ENCODE data around the gene CYP2C8.

Gene CYP2C8

DNA sequence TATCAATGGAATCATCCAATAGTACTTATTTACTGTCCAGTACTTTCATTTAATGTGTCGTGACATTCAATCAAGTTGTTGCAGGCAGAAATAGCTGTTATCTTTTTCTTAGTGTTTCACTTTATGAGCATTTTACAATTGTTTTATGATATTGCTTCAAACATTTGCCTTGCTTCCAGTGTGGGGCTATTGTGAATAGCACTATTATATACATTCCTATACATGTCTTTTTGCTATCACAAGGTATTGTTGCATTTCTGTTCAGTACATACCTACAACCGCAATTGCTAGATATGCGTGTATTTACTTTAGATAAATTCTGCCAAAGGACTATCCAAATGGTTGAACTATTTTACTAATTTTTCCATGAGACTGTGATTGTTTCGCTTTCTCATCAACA, 34.9 kb downstream of the CYP2C8 start:
- no peak for TF ChIP-seq ESRRG (CRISPR knock-in tag; IDR thresholded peaks at IDR 0.05)
- TF ChIP-seq BACH2 (CRISPR knock-in tag; IDR thresholded peaks at IDR 0.05; ENCODE audit: borderline replicate concordance), result no peak
- no peak for TF ChIP-seq ISL1 (CRISPR knock-in tag; IDR thresholded peaks at IDR 0.05)
- no peak for TF ChIP-seq RARB (CRISPR knock-in tag; IDR thresholded peaks at IDR 0.05)
- TF ChIP-seq TSHZ2 (CRISPR knock-in tag; IDR thresholded peaks at IDR 0.05), result no peak
- TF ChIP-seq PPARA (CRISPR knock-in tag; IDR thresholded peaks at IDR 0.05; ENCODE audit: borderline replicate concordance), result no peak
- no peak for TF ChIP-seq SNAI2 (CRISPR knock-in tag; IDR thresholded peaks at IDR 0.05)
- no peak for TF ChIP-seq CREB5 (CRISPR knock-in tag; IDR thresholded peaks at IDR 0.05; ENCODE audit: low read depth)
- no peak for TF ChIP-seq TCF4 (CRISPR knock-in tag; IDR thresholded peaks at IDR 0.05; ENCODE audit: borderline replicate concordance)
- TF ChIP-seq TOX (CRISPR knock-in tag; IDR thresholded peaks at IDR 0.05; ENCODE audit: borderline replicate concordance), result no peak
- no peak for TF ChIP-seq ZFP3 (CRISPR knock-in tag; IDR thresholded peaks at IDR 0.05)
- no peak for TF ChIP-seq OSR1 (CRISPR knock-in tag; IDR thresholded peaks at IDR 0.05)
- TF ChIP-seq GLIS3 (CRISPR knock-in tag; IDR thresholded peaks at IDR 0.05), result no peak
- no peak for TF ChIP-seq CSRNP3 (CRISPR knock-in tag; IDR thresholded peaks at IDR 0.05)
- TF ChIP-seq CSDC2 (CRISPR knock-in tag; IDR thresholded peaks at IDR 0.05), result no peak
- ATAC-seq, result no peak

DNA sequence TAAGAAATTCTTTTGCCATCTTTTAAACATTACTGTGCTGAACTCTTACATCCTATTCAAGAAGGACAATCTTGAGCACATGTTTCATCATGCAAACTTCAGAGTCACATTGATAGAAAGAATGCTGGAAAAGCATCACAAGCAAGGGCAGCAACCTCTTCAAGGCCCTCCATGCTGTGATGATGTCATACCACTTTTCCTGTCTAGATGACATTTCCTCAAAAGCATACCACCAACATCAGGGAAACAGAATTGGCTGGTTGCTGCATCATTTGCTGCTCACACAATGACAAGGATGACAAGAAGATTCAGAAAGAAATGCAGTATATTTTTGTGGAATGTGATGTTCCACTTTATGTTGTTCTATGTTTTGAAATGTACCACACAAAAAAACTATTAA, 37.6 kb downstream of the CYP2C8 start:
- no peak for ATAC-seq
- no peak for TF ChIP-seq PPARA (CRISPR knock-in tag; IDR thresholded peaks at IDR 0.05; ENCODE audit: borderline replicate concordance)
- TF ChIP-seq ARNTL (CRISPR knock-in tag; IDR thresholded peaks at IDR 0.05; ENCODE audit: borderline replicate concordance, low read depth), result no peak
- no peak for TF ChIP-seq ZNF70 (CRISPR knock-in tag; IDR thresholded peaks at IDR 0.05)
- no peak for TF ChIP-seq ZNF565 (CRISPR knock-in tag; conservative IDR thresholded peaks at IDR 0.05; ENCODE audit: low read depth)
- no peak for TF ChIP-seq SNAI2 (CRISPR knock-in tag; IDR thresholded peaks at IDR 0.05)
- TF ChIP-seq TSHZ2 (CRISPR knock-in tag; IDR thresholded peaks at IDR 0.05), result no peak
- TF ChIP-seq CSDC2 (CRISPR knock-in tag; IDR thresholded peaks at IDR 0.05), result no peak
- TF ChIP-seq, protein P1, sequence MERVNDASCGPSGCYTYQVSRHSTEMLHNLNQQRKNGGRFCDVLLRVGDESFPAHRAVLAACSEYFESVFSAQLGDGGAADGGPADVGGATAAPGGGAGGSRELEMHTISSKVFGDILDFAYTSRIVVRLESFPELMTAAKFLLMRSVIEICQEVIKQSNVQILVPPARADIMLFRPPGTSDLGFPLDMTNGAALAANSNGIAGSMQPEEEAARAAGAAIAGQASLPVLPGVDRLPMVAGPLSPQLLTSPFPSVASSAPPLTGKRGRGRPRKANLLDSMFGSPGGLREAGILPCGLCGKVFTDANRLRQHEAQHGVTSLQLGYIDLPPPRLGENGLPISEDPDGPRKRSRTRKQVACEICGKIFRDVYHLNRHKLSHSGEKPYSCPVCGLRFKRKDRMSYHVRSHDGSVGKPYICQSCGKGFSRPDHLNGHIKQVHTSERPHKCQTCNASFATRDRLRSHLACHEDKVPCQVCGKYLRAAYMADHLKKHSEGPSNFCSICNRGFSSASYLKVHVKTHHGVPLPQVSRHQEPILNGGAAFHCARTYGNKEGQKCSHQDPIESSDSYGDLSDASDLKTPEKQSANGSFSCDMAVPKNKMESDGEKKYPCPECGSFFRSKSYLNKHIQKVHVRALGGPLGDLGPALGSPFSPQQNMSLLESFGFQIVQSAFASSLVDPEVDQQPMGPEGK (CRISPR knock-in tag; IDR thresholded peaks at IDR 0.05; ENCODE audit: borderline replicate concordance), result no peak
- no peak for TF ChIP-seq ZC3H10 (CRISPR knock-in tag; IDR thresholded peaks at IDR 0.05)
- no peak for TF ChIP-seq ZFP3 (CRISPR knock-in tag; IDR thresholded peaks at IDR 0.05)
- no peak for TF ChIP-seq OSR1 (CRISPR knock-in tag; IDR thresholded peaks at IDR 0.05)
- no peak for TF ChIP-seq CREB5 (CRISPR knock-in tag; IDR thresholded peaks at IDR 0.05; ENCODE audit: low read depth)
- no peak for TF ChIP-seq ISL1 (CRISPR knock-in tag; IDR thresholded peaks at IDR 0.05)
- no peak for TF ChIP-seq ZNF8 (CRISPR knock-in tag; IDR thresholded peaks at IDR 0.05)

Measured in SK-N-SH treated with all-trans-retinoic acid at 6 μM for 48 hours (cell line).